Vagina (tissue), 2 donors: ENCODE results near the gene DDX55. TPM values are rescaled to one million over a fixed set of nuclear protein-coding genes. Genes with fewer than 3 reads are reported as not detected.
A peak's percentile ranks its signal among the peaks of the same experiment; 100 is the strongest.

Experiments
- DNase-seq, 2 donors: peaks; one replicate each; pipeline ENCODE4 v3.0.0-alpha.2; 2017; ENCODE audit errors: extremely low spot score in 2 of 2
- H3K27ac ChIP-seq: fragments of 200-600 bp; sonication (generic); one replicate; pipeline ENCODE4 v1.5.1; 2019
- H3K27me3 ChIP-seq: fragments of 200-600 bp; sonication (generic); one replicate; pipeline ENCODE4 v1.5.1; 2019
- H3K36me3 ChIP-seq, 2 donors: fragments of 200-600 bp; sonication (generic); one replicate each; pipeline ENCODE4 v1.5.1; 2017 to 2019
- H3K4me1 ChIP-seq: fragments of 200-600 bp; sonication (generic); one replicate; pipeline ENCODE4 v1.5.1; 2019
- H3K4me3 ChIP-seq, 2 donors: fragments of 200-600 bp; sonication (generic); 1 replicate in 1 of 2; 2 replicates in 1 of 2; pipeline ENCODE4 v1.5.1; 2016 to 2019
- H3K9me3 ChIP-seq: fragments of 200-600 bp; sonication (generic); one replicate; pipeline ENCODE4 v1.5.1; 2019
- POLR2A ChIP-seq, 2 donors: fragments of 450-650 bp; IDR thresholded peaks; one replicate each; pipeline ENCODE4 v1.6.1; 2017; ENCODE audit warnings: antibody characterized with exemption in 2 of 2, mild to moderate bottlenecking in 2 of 2, moderate library complexity in 2 of 2
- POLR2AphosphoS5 ChIP-seq, 2 donors: sonication (generic); formaldehyde crosslinking; IDR thresholded peaks; one replicate each; pipeline ENCODE4 v1.9.0; 2017; ENCODE audit warnings: antibody characterized with exemption in 2 of 2, mild to moderate bottlenecking in 2 of 2, low read depth in 1 of 2; ENCODE audit not compliant: insufficient read depth in 1 of 2
- intact Hi-C: fragments of 100-400 bp; cut with DNase I; formaldehyde crosslinking; loops from one replicate; pipeline ENCODE4 v1.15.1; 2023
- total RNA-seq: library from RNA; depleted of rRNA; stranded (reverse); fragments of >200 nt; gene quantifications from one replicate; pipeline ENCODE4 v1.2.3, GENCODE V29; 2016
- TF ChIP-seq, protein P1 (sequence below), 3 experiments: fragments of 450-650 bp in 2 of 3; fragments of 200-600 bp in 1 of 3; sonication (generic) in 1 of 3; IDR thresholded peaks; one replicate each; pipeline ENCODE4 v1.5.1; 2017 to 2019; ENCODE audit warnings: antibody characterized with exemption in 3 of 3, mild to moderate bottlenecking in 2 of 3, moderate library complexity in 2 of 3

DDX55 gene
- total RNA-seq, 1 donor from 2014 or later, result 16.5 TPM

DNA sequence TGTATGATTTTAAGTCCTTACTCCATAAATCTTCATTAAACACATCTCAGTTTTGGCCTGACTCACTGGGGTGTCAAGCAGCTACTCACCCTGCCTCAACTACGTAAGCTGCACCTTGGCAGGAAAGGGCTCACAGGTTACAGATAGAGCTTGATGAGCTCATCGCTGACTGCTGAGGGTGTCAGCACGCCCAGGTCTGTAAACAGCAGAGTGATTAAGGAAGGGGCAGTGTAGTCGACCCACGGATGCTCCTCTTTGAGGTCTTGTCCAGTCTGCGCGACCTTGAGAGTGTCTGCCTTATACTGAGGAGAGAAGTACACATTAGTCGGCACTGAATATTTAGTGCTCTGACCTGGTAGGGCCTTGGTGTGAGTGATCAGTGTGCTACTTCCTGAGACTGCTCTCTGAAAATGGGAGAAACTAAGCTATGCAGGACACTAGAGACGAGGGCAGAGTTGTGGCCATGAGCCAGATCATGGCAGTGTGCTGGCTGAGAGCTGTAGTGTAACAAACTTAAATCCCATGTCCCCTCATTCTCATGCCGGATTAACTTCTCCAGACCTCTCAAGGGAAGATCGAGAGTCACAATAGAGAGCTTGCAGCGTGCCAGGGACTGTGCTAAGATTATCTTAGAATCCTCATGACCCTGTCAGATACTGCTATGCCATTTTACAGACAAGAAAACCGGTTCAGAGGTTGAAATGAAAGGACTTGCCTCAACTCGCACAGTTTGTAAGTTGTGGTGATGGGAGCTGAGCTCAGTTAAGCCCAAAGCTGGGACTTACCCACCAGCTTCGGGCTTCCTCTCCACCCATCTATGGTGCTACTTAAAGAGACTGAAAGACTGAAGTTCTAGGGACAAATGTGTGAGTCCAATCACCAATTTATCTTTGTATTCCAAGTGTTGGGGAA, 20.0 kb downstream of the DDX55 start:
- TF ChIP-seq, protein P1, sequence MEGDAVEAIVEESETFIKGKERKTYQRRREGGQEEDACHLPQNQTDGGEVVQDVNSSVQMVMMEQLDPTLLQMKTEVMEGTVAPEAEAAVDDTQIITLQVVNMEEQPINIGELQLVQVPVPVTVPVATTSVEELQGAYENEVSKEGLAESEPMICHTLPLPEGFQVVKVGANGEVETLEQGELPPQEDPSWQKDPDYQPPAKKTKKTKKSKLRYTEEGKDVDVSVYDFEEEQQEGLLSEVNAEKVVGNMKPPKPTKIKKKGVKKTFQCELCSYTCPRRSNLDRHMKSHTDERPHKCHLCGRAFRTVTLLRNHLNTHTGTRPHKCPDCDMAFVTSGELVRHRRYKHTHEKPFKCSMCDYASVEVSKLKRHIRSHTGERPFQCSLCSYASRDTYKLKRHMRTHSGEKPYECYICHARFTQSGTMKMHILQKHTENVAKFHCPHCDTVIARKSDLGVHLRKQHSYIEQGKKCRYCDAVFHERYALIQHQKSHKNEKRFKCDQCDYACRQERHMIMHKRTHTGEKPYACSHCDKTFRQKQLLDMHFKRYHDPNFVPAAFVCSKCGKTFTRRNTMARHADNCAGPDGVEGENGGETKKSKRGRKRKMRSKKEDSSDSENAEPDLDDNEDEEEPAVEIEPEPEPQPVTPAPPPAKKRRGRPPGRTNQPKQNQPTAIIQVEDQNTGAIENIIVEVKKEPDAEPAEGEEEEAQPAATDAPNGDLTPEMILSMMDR (IDR thresholded peaks at IDR 0.05), result no peak
- TF ChIP-seq POLR2A (IDR thresholded peaks at IDR 0.05) (no peak), POLR2AphosphoS5 (IDR thresholded peaks at IDR 0.05; ENCODE audit: insufficient read depth in 1 of 2, low read depth in 1 of 2) (no peak)
- DNase-seq, result no peak
- Histone ChIP-seq H3K9me3 (no peaks in the 10 kb centered on the region), H3K27ac (no peak overlapping the region), H3K4me3 (no peak overlapping the region), H3K4me1 (no peaks in the 10 kb centered on the region), H3K27me3 (no peaks in the 10 kb centered on the region), H3K36me3 (peaks cover 5 to 73% of the 10 kb centered on the region in 2 donors)
- intact Hi-C loops, result no loop called here

DNA sequence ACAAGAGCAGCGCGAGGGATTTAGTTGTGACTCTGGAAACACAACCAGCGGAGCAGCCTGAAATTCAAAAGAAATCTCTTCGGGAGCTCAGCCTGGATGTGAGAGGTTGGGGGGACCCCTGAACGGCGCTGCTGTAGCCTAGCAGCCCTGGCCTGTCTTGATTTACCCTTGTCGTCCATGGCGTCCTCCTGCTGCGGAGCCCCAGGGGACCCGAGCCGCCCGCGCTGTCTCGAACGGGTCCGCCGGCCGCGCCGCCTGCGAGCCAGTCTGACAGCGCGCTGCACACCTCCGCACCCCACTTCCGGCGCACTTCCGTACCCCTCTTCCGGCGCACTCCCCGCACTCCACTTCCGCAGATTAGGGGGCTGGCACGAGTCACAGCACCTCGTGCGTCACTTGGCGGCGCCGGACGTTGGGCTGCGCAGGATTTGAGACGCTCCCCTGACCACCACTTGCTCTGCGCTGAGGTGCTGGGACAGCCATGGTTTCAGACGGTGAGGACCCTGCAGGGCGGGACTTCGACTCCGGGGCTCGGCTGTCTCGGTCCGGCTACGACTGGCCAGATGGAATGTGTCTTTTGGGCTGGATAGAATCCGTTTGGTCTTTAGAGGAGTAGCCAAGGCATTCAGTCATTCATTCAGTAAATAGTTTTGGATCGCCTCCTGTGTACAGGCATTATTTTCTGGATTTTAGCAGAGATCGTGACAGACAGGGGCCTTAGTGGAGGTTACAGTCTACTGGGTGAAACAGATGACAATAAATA, 31.7 kb downstream of the DDX55 start, which contains the start of the genes EIF2B1 and GTF2H3:
Gene EIF2B1 (minus strand): TSS at position 308 of the 763 bp plus-strand sequence. CDS start 129 bp downstream, at position 179.
Gene GTF2H3 (plus strand): TSS at position 451 of the 763 bp plus-strand sequence. CDS start 31 bp downstream, at position 482.
- H3K36me3 ChIP-seq, result peaks cover 0 to 34% of the 10 kb centered on the region in 2 donors
- no peaks in the 10 kb centered on the region for H3K9me3 ChIP-seq
- intact Hi-C loops, result no loop called here
- TF ChIP-seq POLR2A (IDR thresholded peaks at IDR 0.05) (peak in 1 of 2 donors; percentile 10), POLR2AphosphoS5 (IDR thresholded peaks at IDR 0.05; ENCODE audit: insufficient read depth in 1 of 2, low read depth in 1 of 2) (peak; percentile 94 to 98)
- TF ChIP-seq, protein P1 (IDR thresholded peaks at IDR 0.05), result no peak
- peak; percentile 94 to 97 for DNase-seq
- no peaks in the 10 kb centered on the region for H3K27me3 ChIP-seq
- H3K27ac ChIP-seq, result peak within 1 kb of the TSS; percentile 53
- H3K4me1 ChIP-seq, result peaks cover 22% of the 10 kb centered on the region
- H3K4me3 ChIP-seq, result peak within 1 kb of the TSS; percentile 69 to 77

DNA sequence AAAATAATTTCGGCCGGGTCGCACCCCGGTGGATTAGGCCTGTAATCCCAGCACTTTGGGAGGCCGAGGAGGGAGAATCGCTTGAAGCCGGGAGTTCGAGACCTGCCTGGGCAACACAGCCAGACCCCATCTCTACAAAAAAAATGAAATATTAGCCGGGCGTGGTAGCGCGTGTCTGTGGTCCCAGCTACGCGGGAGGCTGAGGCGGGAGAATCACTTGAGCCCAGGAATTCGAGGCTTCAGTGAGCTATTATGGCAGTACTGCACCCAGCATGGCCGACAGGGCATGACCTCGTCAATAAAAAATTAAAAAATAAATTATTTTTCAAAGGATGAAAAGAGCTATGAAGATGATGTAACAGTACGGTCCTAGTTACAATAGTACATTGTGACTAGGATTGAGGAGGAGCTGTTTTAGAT, 32.3 kb downstream of the DDX55 start:
- Histone ChIP-seq H3K4me1 (peaks cover 22% of the 10 kb centered on the region), H3K4me3 (peak overlapping the region; percentile 69 to 77), H3K27ac (peak overlapping the region; percentile 53), H3K9me3 (no peaks in the 10 kb centered on the region), H3K36me3 (peaks cover 0 to 28% of the 10 kb centered on the region in 2 donors), H3K27me3 (no peaks in the 10 kb centered on the region)
- intact Hi-C loops, result no loop called here
- DNase-seq, result no peak
- TF ChIP-seq, protein P1 (IDR thresholded peaks at IDR 0.05), result no peak
- TF ChIP-seq POLR2AphosphoS5 (IDR thresholded peaks at IDR 0.05; ENCODE audit: insufficient read depth in 1 of 2, low read depth in 1 of 2) (no peak), POLR2A (IDR thresholded peaks at IDR 0.05) (no peak)

DNA sequence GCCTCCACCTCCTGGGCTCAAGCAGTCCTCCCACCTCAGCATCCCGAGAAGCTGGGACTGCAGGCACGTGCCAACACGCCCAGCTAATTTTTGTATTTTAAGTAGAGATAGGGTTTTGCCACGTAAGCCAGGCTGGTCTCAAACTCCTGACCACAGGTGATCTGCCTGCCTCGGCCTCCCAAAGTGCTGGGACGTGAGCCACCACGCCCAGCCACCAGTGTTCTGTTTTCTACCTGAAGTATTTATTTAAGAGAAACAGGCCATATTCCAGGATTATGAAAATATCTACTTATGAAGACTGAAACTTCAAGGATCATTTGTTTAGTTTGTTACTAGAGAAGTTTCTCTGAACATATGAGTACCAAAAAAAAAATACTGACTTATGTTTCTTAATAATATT, 42.0 kb downstream of the DDX55 start:
- Histone ChIP-seq H3K27ac (no peak overlapping the region), H3K9me3 (no peaks in the 10 kb centered on the region), H3K36me3 (peaks cover 0 to 37% of the 10 kb centered on the region in 2 donors), H3K4me3 (no peak overlapping the region), H3K4me1 (no peaks in the 10 kb centered on the region), H3K27me3 (no peaks in the 10 kb centered on the region)
- DNase-seq, result no peak
- TF ChIP-seq POLR2AphosphoS5 (IDR thresholded peaks at IDR 0.05; ENCODE audit: insufficient read depth in 1 of 2, low read depth in 1 of 2), result no peak
- TF ChIP-seq, protein P1 (IDR thresholded peaks at IDR 0.05), result no peak
- TF ChIP-seq POLR2A (IDR thresholded peaks at IDR 0.05), result no peak
- intact Hi-C loops, result no loop called here
